SK-N-MC (cell line): Measurements from ENCODE around the gene NOG.

Experiments
- EZH2 ChIP-seq: fragments of 200-600 bp; sonication (generic); IDR thresholded peaks from one replicate; pipeline ENCODE4 v1.6.1; 2017; ENCODE audit warnings: antibody characterized with exemption
- FOXP2 ChIP-seq: optimal IDR thresholded peaks from 2 replicates; pipeline ENCODE3; 2011; ENCODE audit warnings: mild to moderate bottlenecking, moderate library complexity; ENCODE audit not compliant: insufficient read depth; ENCODE audit errors: extremely low read length, control extremely low read depth
- POLR2AphosphoS5 ChIP-seq: IDR thresholded peaks from 2 replicates; pipeline ENCODE4 v1.6.1; 2012; ENCODE audit warnings: mild to moderate bottlenecking, low read depth, low read length, borderline replicate concordance

DNA sequence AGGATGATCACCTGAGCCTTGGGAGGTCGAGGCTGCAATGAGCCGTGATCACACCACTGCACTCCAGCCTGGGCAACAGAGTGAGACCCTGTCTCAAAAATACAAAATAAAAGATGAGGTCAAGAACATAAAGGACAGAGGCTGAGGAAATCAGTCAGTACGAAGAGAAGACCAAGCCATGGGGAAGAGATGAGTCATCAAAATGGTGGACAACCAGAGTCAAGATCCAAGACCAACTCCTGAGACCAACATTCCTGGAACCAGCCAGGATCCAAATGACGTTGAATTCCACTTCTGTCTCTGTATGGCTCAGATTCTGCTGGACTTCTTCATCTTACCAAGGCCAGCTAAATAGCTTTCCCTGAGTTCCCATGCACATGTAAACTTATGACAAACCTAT is 44.8 kb upstream of the NOG start:
- TF ChIP-seq POLR2AphosphoS5 (no peak), FOXP2 (no peak), EZH2 (no peak)
